ENCODE data around the gene ARHGAP11B.
"Not testable (repeated sequence)": the region's sequence is repeated elsewhere in the genome, so short reads cannot be mapped to it uniquely, and the experiment has no call there.

ARHGAP11B gene

DNA sequence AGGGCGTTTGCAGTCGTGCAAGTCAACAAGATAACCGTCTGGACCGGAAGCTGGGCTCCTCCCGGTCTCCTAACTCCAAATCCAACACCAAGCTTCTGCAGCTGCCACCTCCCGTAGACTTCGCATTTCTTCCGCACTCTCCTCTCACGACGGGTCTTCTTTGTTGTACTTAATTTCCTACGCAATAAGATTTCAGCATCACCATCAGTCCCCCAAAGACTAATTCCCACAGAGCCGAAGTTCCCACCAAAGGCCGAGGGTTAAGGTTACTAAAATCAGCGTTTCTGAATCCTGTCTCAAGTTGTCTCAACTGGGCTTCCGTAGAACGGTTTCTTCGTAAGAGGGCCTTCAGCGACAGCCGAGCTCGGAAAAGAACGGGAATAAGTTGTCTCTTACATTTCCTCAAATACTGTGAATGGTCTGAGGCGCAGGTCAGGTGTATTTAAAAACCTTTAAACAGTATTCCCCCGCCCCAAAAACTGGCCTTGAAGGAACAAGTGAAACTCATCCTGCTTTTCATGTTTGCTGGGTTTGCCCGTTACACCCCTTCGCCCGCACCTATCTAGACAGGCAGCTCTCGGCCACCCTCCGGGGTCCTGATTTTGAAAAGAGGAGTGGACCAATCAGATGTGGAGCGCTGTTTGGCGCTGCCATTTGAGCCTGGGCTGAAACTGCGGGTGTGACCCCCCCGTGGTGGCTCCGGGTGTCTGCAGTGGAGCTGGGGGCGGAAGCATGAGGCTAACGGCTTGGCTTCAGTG is at the start of gene ARHGAP11B:
ARHGAP11B (plus strand) TSS at position 693 of the 758 bp plus-strand sequence.
- peak within 1 kb of the TSS; percentile 58 for H3K4me3 ChIP-seq (ENCODE audit: low read depth, low read length)
- peak; percentile 99 for DNase-seq (ENCODE audit: low read depth)
- peak; percentile 5 for TF ChIP-seq CTCF (IDR thresholded peaks at IDR 0.05; ENCODE audit: insufficient read depth, low read depth, low read length, missing control alignments)

- not testable (repeated sequence) for H3K4me3 ChIP-seq (ENCODE audit: low read depth, low read length); DNase-seq (ENCODE audit: low read depth)
These were observed 46.4 kb upstream of the ARHGAP11B start for GRCh38 chr15:30579394-30579970.

DNA sequence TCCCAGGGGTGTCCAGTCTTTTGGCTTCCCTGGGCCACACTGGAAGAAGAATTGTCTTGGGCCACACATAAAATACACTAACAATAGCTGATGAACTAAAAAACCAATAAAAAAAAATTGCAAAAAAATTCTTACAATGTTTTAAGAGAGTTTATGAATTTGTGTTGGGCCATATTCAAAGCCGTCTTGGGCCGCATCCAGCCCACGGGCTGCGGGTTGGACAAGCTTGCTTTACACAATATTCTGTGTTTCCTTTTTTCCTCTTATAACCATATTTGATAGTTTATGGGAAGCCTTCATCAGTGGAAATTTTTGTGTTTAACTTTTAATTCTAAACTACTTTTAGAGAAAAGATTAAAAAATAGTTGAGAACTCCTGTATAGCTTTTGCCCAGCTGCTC is 45.2 kb upstream of the ARHGAP11B start:
- not testable (repeated sequence) for H3K4me3 ChIP-seq (ENCODE audit: low read depth, low read length); DNase-seq (ENCODE audit: low read depth)

GRCh38 chr15:30598953-30599352 is 27.0 kb upstream of the ARHGAP11B start:
- not testable (repeated sequence) for H3K4me3 ChIP-seq (ENCODE audit: low read depth, low read length); DNase-seq (ENCODE audit: low read depth)

DNA sequence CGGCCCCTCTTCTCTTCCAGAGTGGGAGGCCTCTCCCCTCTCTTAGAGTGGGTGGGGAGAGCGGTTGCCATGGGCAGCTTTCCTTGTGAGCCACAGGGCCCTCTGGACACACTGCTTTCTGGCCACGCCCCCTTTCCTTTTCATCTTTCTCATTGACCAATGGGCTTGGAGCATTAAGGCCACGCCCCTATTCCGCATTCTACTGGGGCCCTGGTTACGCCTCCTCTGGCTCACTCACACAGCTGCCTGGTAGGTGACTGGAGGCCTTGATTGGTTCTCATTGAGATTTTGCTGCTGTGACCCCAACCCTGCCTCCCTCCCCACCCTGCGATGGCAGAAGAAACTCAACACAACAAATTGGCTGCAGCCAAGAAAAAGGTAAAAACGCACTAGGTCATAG is 22.1 kb upstream of the ARHGAP11B start, which contains the start of gene GOLGA8H:
GOLGA8H (plus strand) TSS at position 233 of the 400 bp plus-strand sequence; CDS start at position 331, 98 bp downstream.
- not testable (repeated sequence) for DNase-seq (ENCODE audit: low read depth); H3K4me3 ChIP-seq (ENCODE audit: low read depth, low read length)

GRCh38 chr15:30612271-30612670 is 13.7 kb upstream of the ARHGAP11B start:
- H3K4me3 ChIP-seq (ENCODE audit: low read depth, low read length); DNase-seq (ENCODE audit: low read depth): not testable (repeated sequence)

DNA sequence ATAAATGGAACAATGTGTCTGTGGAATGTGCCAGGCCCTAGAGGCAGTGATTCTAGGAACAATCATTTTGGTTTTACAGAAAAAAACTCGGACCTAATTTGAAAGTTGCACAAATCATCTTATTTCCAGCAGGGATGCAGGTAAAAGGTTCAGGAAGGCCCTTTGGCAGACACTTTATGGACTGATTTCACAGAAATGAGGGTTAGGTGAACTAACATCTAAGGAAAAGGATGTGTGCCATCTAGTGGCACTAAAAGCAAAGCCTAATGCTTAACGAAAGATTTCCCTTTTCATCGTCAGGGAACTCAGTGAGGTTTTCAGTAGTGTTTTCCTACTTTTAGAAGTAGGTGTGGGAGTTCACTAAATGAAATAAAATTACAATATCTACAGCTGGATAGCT is 4.6 kb upstream of the ARHGAP11B start:
- DNase-seq (ENCODE audit: low read depth), result not testable (repeated sequence)

GRCh38 chr15:30626194-30626565 is 252 bp downstream of the ARHGAP11B start:
- peak; percentile 27 for DNase-seq (ENCODE audit: low read depth)
- H3K4me3 ChIP-seq (ENCODE audit: low read depth, low read length), result peak overlapping the region; percentile 58

More for the DNA sequence above, 4.6 kb upstream of the ARHGAP11B start:
- not testable (repeated sequence) for H3K4me3 ChIP-seq (ENCODE audit: low read depth, low read length)

- peak overlapping the region; percentile 58 for H3K4me3 ChIP-seq (ENCODE audit: low read depth, low read length)
- DNase-seq (ENCODE audit: low read depth), result peak; percentile 9
These were observed 704 bp downstream of the ARHGAP11B start for GRCh38 chr15:30626632-30627031.

DNA sequence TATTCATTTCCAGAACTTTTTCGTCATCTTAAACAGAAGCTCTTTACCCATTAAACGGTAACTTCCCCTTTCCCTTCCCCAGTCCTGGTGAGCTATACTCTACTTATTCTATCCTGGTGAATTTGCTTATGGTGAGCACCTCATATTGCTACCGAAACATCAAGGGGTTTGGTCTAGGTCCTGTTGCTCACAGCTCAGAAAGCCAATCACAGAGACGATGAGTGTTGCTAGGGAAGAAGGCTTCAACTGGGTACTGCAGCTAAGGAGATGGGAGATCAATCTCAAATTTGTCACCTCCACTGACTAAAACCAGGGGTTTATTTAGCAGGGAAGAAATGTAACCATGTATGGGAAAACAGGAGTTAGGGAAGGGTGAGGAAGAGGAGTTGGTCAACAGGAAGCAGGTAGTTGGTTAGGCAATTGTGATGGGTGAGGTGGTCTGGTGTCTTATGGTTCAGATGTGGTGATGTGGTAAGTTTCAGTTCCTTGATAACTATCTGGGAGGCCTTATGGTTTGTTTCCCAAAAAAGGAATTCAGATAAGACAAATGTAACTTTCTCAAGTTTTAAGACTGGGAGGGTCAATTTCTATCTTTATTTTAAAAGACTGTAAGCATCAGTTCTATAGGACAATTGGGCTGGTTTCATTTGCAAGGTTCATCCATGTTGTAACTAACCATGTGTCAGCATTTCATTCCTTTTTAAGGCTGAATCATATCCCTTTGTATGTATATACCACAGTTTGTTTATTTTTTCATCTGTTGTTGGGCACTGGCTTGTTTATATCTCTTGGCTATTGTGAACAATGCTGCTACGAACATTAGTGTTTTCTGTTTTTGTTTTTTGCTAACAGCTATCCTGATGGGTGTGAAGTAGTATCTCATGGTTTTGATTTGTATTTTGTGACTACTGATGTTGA is 24.3 kb downstream of the ARHGAP11B start:
- no peak overlapping the region for H3K4me3 ChIP-seq (ENCODE audit: low read depth, low read length)

More for the DNA sequence above, 24.3 kb downstream of the ARHGAP11B start:
- TF ChIP-seq CTCF (IDR thresholded peaks at IDR 0.05; ENCODE audit: insufficient read depth, low read depth, low read length, missing control alignments), result no peak
- DNase-seq (ENCODE audit: low read depth), result peak; percentile 73

Measured in GM12865 (cell line).